Stimulated activated CD4-positive, alpha-beta T cell treated with anti-CD3 and anti-CD28 coated beads, Interleukin-4, amount 100 ng/mL, for 4 hours (primary cell): ENCODE results near the gene SPON1.
"Not testable (repeated sequence)": the region's sequence is repeated elsewhere in the genome, so short reads cannot be mapped to it uniquely, and the experiment has no call there.

Experiments used
- DNase-seq, 2 experiments: peaks; one replicate each; pipeline ENCODE4 v3.0.0-alpha.2; 2020

SPON1 gene

DNA sequence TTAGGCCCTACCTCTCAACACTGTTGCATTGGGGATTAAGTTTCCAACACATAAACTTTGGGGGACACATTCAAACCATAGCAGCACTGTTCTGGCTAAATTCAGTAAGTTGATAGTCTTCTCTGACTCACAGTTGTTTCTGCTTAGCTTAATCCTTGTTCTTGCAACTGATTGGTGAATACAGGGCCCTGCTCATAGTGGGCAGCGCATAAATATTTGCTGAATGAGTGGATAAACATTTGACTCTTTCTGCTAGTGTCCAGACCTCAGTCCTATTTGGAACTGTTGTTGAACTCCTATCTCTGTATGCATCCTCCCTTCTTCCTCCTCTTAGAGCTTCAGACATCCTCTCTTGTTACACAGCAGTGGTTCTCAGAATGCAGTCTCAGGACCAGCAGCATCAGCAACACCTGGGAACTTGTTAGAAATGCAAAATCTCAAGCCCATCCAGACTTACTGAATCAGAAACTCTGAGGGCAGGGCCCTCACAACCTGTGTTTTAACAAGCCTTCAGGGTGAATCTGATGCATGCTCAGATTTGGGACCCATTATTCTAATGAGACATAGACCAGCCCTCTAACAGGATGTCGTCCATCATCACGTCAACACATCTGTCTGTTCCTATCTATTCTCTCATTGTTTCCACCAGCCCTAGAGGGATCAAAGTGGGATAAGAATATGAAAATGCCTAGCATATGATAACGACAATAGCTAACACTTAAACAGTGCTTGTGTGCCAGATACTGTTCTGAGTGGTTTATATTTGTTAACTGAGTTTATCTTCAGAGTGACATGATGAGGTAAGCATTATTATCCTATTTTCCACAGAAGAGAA is 22.3 kb downstream of the SPON1 start:
- no peak for DNase-seq

DNA sequence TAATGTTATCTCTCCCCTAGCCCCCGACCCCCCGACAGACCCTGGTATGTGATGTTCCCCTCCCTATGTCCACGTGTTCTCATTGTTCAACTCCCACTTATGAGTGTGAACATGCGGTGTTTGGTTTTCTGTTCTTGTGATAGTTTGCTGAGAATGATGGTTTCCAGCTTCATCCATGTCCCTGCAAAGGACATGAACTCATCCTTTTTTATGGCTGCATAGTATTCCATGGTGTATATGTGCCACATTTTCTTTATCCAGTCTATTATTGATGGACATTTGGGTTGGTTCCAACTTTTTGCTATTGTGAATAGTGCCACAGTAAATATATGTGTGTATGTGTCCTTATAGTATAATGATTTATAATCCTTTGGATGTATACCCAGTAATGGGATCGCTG is 24.2 kb downstream of the SPON1 start:
- DNase-seq, result not testable (repeated sequence)

DNA sequence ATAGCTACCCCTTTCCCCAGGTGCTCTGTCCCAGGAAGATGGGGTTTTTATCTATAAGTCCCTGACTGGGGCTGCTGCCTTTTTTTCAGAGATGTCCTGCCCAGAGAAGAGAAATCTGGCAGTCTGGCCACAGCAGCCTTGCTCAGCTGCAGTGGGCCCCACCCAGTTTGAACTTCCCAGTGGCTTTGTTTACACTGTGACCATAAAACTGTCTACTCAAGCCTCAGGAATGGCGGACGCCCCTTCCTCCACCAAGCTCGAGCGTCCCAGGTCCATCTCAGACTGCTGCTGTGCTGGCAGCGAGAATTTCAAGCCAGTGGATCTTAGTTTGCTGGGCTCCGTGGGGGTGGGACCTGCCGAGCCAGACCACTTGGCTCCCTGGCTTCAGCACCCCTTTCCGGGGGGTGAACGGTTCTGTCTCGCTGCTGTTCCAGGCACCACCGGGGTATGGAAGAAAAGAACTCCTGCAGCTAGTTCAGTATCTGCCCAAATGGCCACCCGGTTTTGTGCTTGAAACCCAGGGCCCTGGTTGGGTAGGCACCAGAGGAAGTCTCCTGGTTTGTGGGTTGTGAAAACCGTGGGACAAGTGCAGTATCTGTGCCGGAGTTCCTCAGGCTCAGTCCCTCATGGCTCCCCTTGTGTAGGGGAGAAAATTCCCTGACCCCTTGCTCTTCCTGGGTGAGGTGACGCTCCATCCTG is 29.8 kb downstream of the SPON1 start:
- DNase-seq, result not testable (repeated sequence)

DNA sequence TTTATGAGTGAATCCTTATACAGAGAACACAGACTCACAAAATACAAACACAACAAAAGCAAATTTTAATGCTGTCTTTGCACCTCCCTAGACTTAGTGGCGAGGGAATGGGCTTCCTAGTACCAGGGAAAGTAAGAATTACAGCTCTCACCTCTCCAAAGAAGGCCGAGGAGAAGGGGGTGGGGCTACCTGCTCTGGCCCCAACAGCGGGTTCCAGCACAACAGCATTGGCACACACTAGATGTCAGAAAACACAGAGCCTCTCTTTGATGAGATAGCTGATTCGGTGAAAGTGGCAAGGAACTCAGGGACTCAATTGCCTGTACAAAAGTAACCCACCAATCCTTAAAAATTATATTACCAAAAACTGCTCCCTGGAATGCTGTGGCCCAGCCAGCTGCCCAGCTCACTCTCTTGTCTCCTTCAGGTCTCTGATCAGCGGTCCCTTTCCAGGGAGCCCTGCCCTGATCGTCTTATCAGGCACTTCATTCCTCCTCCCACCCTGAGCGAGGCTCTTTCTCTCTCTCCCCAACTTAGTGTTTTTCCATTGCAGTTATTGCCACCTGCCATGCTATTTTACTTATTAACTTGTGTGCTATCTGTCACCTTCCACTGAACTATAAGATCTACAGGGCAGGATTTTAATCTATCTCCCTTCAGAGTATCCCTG is 30.7 kb downstream of the SPON1 start:
- DNase-seq, result no peak

DNA sequence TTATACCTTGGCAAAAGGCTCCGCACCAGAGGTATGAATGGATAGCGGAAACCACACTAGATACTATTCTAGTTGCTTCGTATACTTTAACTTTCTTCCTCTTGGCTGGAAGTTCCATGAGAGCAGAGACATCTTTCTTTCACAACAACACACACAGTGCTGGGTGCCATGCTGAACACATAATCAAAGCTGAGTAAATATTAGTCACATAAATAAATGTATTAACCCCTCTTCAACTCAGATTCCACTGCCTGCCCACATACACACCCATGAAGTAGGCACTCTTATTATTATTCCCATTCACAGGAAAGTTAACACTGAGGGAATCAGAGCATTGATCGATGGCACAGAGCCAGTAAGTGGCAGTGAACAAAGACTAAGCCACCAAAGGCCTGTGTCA is 35.4 kb downstream of the SPON1 start:
- no peak for DNase-seq

DNA sequence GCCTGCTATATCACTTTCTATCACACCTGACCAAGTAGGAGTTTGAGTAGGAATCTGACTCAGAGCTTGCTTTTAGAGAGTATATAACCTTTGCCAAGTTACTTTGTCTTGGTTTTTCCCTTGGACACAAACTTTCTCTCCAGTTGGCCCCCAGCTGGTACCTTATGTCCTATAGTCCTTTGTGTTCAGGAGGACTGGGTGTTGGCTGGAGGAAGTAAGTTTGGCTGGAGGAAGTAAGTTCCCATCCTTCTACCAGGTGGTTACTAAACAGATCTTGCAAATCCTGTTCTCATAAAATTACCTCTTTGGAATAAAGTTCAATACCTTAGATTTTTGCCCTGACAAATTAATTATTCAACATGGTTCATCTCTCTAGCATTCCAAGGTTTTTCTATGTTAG is 37.2 kb downstream of the SPON1 start:
- DNase-seq, result no peak

DNA sequence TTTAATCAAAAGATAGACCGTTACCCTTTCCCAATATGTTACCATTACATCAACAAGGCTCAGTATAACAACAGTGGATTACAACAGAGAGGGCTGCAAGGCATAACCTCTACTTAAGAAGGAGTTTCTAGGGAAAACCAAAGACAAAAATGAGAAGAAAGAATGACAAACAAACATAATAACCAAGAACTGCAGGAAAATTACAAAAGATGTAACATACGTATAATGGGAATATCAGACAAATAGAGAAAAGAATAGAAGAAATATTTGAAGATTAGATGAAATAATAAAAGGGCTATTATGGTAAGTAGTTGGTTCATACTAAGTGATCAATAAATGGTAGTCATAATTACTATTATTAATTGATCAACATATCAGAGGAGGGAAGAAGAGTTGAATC is 39.1 kb downstream of the SPON1 start:
- no peak for DNase-seq

DNA sequence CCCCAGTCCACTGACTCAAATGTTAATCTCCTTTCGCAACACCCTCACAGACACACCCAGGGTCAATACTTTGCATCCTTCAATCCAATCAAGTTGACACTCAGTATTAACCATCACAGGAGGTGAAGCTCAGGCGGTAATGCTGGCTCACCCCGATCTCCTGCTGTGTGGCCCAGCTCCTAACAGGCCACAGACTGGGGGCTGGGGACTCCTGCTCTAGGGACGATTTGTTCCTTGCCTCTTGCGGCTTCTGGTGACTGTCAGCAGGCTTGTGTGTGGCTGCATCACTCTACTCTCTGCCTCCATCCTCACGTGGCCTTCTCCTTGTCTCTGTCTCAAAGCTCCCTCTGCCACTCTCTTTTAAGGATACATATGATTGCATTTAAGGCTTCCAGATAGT is 45.0 kb downstream of the SPON1 start:
- DNase-seq, result no peak

DNA sequence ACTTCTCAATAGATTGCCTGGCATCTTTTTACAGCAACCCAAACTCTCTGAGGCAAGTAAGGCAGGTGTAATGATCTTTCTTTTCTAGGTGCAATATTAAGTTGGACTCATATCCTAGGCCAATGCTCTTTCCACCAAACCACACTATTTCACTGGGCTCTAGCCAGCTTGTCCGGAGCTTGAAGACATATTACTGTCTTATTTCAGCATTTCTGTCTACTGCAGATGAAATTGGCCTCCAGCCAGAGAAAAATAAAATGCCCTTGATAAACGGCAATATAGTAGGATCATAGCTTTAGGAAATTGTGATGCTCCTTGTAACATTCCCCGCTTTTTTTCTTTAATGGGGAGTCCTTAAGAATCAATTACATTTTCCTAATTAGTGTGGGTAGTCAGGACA is 48.1 kb downstream of the SPON1 start:
- no peak for DNase-seq

DNA sequence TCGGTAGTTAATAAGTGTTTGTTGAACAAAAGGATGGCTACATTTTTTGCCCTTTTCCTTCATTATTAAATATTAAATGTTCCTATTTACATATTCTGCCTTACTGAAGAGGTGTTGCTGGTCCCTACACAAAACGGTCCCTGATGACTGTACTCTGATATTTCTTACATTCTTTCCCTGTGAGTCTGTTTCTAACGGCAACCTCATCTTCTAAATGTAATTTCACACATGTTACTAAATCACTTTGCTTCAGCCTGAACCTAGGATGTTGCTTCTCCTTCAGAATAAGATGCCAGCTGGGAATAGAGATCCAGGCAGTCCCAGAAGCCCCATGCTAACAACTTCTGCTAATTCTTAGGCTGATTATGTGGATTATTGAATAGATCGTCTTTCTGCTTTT is 50.3 kb downstream of the SPON1 start:
- no peak for DNase-seq

DNA sequence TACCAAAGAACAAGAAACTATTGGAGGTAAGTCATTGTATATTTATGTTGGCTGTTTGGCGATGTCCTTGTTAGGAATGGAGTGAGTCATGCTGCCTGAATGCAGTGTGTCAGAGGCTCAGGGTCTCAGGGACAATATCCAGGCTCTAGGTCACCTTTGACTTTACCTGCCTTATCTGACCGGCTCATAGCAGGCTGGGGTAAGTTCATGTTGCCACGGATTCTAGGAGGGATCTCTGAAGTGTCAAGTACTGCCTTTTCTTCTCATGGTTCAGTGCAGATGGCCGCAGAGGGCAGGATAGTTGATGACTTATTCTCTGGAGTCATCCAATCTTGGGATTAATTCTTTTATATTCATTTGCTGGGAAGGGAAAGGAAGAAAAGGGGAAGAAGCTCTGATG is 53.2 kb downstream of the SPON1 start:
- DNase-seq, result no peak

DNA sequence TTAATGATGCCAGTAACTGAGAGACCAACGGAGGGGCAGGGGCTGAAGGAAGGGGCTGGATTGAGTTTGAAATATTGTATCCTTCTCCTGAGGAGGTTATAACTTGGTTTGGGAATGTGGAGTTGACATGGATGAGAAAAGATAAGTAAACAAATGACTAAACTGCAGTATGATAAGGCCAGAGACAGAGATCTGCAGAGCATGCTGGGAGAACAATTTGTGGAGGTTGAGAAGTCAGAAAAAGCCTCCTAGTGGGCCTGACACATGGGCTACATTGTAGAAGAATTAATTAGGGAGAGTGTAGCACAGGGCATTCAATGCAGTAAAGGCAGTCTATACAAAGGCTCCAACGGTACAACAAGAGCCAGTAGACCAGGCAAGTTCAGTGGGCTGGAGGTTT is 55.9 kb downstream of the SPON1 start:
- no peak for DNase-seq

DNA sequence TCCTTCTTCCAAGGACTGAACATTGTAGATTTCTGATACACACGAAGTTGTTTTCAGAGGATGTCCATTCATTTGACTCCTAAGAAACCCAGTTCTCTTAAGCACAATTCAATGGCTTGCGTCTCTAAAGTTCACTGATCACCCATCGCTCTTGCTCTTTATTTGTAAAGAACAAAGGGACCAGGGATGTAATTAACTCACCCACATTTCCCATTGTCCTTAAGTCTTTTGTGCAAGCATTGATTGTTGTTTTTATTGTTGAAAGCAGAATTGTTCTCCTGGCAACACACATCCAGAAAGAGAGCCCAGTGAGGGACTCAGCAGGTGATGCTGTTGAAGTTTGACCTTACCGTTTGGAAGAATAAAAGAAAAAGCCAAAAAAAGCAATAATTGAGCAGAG is 59.2 kb downstream of the SPON1 start:
- no peak for DNase-seq

DNA sequence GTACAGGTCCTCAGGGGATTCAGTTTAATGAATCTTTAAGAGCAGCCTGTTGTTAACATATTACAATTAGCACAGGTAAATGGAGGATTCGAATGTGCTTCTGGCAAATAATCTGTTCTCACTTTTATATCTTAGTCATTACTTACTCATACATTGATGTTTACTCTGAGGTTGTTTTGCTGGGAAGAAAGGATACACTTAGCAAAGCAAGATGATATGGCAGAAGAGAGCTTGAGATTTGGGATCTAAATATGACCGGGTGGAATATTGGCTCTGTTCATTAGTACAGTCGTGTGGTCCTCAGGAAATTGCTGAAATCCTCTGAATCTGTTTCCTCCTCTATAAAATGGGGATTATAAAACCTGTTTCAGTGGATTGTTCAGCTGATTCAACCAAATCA is 59.7 kb downstream of the SPON1 start:
- DNase-seq, result no peak

DNA sequence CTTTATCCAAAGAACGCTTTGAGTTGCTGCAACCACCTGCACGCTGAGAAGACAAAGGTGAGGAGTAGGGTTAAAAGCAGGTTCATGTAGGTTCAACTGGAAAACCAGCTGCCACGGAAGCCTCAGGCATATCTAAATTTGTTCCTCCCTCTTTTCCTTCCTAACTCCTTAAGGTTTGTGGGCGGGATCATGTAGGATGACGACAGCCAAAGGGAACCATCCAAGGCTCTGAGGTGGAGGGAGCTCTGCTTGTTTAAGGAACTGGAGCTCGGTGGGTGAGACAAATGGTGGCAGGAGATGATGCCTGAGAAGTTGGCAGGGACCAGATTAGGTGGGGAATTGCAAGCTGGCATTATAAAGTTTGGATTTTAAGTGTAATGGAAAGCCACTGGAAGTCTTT is 60.3 kb downstream of the SPON1 start:
- DNase-seq, result no peak

DNA sequence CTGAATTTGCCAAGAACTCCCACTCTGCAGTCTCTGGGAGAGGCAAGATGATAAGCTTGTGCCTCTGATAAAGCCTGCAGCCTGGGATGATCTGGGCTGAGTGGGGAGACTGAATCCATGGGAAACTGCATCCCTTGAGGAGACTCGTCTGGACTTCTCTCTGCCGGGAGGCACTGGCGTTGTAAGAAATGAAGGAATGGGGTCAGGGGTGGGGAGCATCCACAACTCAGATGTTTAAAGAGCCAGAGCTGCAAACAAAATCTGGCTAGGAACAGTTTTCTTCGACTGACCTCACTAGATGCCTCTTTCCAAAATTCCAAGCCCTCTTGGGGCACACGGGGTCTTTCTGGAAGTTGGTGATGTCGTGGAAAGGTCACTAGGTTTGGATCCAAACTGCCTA is 64.4 kb downstream of the SPON1 start:
- DNase-seq, result no peak

DNA sequence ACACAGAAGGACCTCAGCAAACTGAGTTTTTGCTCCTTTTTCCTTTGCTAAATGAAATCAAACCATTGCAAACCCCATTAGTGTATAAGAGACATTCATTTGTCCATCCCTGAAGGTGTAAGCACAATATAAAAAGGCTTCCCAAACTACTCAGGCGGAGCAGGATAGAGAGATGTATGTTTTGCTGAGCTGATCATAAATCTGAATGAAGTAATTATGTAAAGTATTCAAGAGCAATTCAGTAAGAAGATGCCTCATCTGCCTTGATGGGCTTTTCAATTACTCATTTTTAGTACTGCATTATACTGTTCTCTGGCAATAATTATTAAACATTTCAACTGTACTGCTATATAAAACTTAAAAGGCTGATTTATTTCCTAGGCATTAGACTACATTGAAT is 65.0 kb downstream of the SPON1 start:
- DNase-seq, result no peak

DNA sequence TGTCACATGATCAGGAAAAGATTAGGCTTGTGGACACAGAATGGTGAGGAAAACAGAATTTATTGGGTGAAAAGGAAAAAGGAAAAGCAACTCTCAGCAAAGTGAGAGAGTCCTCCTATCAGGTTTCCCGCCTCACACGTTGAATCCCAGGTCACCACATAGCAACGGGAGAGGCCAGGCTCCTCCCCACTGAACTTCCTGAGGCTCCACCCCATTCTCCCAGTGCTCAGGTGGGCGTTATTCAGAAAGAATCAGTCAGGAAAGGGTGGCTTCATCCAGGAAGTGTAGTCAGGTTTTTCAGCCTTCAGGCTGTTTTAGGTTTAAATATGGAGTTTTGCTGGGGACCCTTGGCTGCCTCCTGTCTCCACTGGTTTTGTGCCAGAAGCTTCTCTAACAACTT is 66.9 kb downstream of the SPON1 start:
- no peak for DNase-seq

DNA sequence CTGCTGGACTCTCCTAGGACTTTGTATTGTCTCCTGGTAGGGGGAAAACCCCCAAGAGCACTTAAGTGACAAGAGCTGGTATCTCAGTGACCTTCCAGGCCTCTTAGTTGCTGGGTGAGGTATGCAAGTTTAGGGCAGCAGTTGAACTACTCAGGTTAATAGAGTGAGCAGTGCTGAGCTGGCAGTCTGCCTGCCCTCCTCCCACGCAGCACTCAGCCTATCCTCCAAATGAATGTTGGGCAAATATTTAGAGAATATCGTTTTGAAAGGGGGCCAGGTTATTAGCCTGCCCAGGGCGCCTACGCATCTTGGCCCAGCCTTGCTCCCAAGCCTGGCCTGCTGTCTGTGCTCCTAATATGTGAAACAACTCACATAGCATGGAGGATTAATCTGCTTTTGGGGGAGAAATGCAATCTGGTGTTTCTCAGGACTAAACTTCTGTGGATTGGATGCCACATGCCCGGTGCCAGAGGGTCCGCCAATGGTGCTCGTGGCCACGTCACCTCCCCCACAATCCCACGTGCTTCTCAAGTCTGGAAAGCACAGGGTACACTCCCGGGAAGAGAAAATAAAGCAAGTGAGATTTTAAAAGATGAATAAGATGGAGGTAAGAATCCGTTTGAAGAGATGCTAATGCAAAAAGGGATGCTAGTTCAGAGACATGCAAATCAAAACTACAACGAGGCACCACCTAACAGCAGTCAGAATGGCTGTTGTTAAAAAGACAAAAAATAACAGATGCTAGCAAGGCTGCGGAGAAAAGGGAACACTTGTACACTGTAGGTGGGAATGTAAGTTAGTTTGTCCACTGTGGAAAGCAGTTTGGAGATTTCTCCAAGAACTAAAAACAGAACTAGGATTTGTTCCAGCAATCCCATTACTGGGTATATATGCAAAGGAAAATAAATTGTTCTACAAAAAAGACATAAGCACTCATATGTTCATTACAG is 67.7 kb downstream of the SPON1 start:
- no peak for DNase-seq

DNA sequence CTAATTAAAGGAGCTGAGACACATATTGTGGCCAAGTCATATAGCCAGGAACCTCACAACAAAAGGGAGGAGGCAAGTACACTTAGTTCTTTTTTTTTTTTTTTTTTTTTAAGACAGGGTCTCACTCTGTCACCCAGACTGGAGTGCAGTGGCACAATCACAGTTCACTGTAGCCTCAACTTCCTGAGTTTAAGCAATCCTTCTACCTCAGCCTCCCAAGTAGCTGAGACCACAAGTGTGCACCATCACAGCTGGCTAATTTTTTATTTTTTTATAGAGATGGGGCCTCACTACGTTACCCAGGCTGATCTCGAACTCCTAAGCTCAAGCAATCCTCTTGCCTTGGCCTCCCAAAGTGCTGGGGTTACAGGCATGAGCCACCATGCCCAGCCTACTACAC is 73.0 kb downstream of the SPON1 start:
- not testable (repeated sequence) for DNase-seq

DNA sequence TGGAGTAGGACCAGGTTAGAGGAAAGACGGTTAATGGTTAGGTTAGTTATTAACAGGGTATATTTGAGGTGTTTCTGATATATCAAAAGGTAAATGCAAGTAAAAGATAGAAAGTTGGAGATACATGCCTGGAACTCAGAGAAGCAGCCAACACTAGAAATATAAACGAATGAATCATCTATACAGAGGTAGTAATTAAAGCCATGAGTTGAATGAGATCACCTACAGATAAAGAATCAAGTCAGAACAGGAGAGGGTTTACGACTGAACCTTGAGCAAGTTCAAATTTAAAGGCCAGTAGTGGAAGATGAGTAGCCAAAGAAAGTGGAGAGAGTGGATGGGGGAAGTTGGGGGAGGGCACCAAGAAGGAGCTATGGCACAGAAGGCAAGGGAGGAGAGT is 73.9 kb downstream of the SPON1 start:
- DNase-seq, result no peak

DNA sequence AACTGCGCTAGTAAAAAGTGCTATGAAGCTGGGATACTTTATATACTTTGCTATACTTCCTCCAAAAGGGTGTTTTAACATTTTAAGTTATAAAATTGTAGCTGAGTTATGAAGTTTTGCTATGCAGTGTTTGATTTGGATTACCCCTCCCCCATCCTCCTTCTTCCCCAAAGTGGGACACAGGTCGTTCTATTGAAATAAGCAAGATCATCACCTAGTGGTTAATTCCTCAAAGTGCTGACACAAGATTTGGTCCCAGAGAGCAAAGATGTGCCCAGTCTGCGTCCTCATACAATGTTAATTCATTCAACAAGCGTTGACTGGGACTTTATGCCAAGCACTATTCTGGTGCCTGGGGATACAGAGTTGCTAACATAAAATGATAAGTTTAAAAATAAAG is 78.5 kb downstream of the SPON1 start:
- no peak for DNase-seq

DNA sequence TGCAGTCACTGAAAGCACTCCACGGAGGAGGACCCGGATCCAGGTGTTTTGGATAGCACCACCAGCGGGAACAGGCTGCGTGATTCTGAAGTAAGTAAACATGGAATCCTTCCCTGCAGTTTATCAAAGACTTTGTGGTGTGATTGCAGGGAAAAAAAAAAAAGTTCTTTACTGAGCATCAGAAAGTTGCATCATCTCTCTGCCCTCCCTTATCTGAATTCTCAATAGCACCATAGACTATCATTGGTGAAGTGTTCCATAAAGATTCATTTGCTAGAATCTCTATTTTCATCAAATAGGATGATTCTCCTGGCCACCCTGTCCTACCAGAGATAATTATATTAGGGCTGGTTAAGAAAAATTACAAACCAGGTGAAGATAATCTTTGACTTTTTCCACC is 79.0 kb downstream of the SPON1 start:
- no peak for DNase-seq
